ENCODE results near the gene FES.
"Not testable (repeated sequence)": the region's sequence is repeated elsewhere in the genome, so short reads cannot be mapped to it uniquely, and the experiment has no call there.

The FES gene

DNA sequence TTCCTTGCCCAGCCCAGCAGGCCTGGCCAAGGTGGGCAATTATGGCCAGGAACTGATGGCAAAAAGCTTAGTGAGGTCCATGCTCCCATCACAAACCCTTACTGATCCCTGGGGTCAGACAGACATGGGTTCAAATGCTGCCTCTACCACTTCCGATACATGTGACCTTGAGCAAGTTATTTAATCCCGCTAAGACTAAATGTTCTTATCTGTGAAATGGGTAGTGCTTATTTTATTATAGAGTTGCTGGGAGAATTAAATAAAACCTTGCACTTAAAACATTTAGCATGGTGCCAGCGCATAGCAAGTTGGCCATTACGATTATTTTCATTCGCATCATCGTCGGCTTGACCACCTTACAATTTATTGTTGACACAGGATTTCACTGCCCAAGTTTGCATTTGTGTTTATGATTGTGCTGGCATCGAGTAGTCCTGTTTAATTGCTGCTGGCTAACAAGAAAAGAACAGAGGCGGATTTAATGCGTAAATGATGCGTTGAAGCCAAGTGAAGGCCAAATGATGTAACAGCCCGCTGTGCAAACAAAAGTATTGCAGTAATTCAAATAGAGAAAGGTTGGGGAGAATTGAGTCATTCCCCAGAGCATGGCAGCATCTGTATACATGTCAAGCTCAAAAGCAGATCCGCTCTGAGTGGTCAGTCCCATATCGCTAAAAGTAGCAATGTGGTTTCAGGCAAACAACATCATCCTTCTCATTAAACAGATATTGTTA is 23.2 kb upstream of the FES start:
- DNase-seq (ENCODE audit: low read depth in 2 of 2), result no peak

DNA sequence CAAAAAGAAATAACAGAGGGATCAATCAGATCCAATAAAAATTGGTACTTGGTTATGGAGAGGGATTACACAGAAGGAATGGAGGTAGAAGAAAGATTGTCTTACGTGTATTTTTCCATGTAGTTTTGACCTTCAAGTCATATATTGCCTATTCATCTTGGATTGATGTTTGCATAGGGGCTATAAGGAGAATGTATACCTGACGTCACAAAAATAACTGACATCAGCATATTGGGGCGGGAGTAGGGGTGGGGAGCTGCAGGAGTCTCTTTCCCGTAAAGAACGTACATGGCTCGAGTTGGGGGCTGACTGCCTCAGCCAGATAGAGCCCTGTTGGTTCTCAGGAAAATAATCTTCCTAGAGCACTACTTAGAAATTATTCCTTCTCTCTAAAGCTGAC is 21.8 kb upstream of the FES start:
- DNase-seq (ENCODE audit: low read depth in 2 of 2), result no peak

DNA sequence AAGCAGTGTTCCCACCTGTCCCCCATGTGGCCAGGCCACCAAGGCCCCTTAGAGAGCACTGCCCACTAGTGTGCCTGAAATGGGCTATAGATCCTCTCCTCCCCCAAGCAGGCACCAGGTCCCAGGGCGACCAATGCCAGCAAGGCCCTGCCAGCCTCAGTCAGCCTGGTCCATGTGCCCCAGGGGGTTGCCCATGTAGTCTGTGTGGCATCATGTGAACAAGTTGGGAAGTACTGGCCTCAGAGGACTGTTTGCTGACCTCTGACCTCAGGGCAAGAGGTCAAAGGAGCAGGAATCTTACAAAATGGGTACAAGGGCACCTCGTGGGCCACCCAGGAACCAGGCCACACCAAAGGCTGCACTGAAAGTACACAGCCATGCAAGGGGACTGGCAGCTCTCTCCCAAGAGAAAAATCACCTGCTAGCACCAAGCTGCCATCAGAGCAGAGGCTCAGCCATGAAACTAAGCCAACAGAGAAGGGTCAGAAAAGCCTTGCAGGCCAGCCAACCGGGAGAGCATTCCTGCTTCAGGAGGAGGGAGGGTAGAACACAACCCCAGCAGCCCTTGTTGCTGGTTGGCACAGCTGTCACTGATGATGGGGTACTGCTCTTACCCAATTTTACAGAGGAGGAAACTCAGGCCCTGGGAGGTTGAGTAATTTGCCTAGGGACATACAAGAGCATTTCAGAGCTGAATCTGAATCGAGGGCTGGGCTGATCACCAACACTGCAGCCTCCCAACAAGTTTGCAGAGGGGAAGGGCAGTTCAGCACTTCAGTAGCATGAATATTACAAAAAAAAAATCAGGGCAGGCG is 21.1 kb upstream of the FES start:
- DNase-seq (ENCODE audit: low read depth in 2 of 2), result no peak

DNA sequence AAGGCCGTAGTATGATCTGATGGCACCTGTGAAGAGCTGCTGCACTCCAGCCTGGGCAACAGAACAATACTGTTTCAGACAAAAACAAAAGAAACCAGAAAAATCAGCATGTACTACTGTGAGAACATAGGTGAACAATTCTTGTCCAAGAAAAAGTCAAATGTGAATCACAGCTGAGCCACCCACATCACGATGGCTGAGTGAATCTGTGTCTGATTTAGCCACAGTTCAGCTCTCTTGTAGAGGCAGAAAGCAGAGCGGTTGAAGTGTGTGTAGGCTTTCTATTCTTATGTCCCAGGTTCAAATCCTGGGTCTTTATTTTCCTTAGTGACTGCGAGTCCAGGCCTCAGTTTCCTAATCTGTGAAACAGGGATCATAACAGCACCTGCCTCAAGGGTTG is 20.3 kb upstream of the FES start:
- DNase-seq (ENCODE audit: low read depth in 2 of 2), result no peak

DNA sequence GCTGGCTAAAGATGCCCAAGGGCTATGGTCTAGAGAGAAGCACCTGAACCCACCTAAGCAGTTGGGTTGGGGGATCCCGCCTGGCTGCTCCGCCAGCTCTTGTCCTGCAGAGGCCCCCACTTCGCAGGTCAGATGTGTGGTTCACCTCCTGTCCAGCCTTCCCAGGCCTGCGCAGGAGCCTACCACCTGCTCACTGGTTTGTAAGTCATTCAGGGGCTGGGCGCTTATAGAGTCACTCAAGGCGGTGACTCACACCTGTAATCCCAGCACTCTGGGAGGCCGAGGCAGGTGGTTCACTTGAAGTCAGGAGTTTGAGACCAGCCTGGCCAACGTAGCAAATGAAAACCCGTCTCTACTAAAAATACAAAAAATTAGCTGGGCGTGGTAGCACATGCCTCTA is 19.8 kb upstream of the FES start:
- DNase-seq (ENCODE audit: low read depth in 2 of 2), result no peak

DNA sequence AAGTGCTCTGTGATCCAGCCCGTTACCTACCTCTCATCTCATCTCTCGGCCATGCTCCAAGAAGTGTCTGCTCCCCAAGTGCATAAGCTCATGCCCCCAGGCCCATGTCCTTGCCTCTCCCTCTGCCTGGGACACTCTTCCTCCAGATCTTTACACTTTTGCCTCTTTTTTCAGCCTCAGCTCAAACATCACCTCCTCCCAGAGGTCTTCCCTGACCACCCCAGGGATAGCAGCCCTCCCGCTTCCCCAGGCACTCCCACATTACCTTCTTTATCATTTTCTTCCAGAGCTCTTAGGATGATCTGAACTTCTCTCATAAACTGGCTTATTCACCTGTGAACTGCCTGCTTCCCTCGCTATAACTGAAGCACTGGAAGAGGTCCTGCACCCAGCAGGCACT is 18.6 kb upstream of the FES start:
- DNase-seq (ENCODE audit: low read depth in 2 of 2), result no peak

DNA sequence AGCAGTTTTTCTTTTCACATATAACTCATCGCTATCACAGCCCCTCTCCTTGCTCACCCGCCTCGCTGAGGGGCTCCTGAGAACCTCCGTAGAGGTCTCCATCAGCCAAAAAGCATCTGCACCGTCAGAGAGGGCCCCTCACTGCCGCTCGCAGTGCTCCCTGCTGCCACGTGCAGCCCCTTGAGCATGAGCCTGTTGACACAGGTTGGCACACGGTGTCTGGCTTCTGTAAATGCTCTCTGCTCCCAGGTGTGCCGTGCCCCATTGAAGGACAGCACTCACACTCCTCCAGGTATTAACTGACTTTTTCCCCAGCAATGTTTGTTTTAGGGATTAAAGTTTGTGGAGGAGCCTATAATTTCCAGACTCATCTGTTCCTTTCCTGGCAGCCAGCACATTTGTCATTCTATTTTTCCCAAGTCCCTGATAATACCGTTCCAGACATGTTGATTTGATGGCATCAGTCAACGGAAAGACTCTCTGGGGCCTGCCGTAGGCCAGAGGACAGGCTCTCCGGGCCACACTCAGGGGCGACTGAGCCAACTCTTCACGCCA is 18.1 kb upstream of the FES start:
- DNase-seq (ENCODE audit: low read depth in 2 of 2), result no peak

DNA sequence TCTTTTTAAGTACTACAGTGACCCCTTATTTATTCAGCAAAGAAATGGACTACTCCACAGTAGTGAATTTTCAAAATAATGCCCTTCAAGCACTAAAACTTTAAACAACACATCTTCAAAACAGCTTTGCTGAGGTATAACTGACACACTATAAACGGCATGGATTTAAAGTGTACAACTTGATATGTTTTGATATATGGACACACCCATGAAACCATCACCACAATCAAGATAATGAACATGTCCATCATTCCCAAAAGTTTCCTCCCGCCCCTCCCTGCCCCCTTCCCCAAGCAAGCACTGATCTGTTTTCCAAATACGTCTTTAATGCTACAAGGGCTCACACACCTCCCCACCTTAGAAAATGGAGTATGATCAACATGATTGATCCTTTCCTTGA is 17.5 kb upstream of the FES start:
- DNase-seq (ENCODE audit: low read depth in 2 of 2), result no peak

DNA sequence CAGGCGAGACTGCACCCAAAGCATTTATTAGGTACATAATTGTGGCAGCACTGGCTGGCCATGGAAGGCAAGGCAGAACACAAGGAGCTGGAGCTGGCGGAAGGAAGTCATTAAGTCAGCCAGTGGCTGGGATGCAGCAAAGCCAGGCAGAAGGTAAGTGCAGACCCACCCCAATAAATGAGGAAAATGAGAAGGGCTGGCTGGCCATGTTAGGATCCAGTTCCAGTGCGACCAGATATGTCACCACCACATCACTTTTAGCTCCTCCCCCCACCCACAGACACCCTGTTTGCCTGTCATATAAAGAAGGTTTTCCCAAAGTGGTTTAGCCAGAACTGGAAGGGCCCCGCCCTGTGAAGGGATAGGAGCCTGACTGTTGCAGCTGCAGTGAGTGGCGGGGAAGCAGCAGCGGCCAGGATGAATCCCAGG is 16.0 kb upstream of the FES start, which contains the start of gene FURIN:
Gene FURIN, plus strand, starts transcription at position 328 of the 429 bp plus-strand sequence. CDS start 7,153 bp downstream, outside the sequence.
- DNase-seq (ENCODE audit: low read depth in 2 of 2), result no peak

DNA sequence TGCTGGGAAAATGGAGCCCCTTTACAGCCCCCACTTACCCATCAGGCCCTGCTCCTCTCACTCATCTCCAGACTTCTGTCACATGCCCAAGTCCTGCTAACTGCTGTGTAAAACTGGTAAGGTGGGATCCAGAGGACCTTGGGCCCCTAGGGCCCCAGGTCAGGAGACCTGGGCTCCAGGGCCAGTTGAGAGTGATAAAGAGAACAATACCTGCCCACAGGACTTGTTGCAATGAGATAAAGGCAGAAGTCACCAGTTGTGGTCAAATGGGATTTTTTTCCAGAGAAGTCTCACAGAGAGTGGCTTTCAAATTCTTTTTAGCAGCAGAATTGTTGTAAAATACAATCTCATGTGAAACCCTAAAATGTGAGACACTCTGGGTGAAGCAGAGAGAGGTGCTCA is 15.2 kb upstream of the FES start:
- DNase-seq (ENCODE audit: low read depth in 2 of 2), result no peak

DNA sequence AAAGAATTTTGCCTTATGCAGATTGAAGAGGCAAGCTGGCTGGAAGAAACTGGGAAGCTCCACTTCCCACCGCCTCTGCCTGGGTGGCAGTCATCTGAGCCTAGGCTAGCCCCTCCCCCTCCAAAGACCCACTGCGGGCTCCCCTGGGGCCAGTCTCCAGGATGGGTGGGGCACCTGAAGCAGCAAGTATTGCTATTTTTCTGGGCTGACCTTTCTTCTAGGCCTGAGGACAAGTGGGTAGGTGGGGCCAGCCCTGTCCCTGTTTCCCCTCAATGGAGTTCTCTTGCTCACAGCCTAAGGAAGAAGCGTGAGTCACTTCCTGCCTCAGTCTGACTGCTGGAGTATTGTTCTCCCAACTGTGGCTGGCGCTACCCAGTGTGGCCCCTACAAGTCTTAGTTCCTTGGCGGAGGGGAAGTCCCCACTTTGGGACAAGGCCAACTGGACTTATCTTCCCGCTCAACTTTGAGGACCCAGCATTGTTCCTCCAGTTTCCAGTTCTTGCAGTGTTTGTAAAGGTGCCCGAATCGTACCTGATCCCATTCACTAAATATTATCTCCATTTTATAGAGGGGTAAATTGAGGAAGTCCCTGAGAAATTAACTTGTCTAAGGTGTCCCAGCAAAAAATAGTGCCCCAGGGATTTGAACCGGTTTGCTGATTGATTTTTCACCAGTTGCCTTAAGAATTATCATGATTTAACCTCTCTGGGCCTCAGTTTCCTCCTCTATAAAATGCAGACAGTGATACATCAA is 14.5 kb upstream of the FES start:
- no peak for DNase-seq (ENCODE audit: low read depth in 2 of 2)

DNA sequence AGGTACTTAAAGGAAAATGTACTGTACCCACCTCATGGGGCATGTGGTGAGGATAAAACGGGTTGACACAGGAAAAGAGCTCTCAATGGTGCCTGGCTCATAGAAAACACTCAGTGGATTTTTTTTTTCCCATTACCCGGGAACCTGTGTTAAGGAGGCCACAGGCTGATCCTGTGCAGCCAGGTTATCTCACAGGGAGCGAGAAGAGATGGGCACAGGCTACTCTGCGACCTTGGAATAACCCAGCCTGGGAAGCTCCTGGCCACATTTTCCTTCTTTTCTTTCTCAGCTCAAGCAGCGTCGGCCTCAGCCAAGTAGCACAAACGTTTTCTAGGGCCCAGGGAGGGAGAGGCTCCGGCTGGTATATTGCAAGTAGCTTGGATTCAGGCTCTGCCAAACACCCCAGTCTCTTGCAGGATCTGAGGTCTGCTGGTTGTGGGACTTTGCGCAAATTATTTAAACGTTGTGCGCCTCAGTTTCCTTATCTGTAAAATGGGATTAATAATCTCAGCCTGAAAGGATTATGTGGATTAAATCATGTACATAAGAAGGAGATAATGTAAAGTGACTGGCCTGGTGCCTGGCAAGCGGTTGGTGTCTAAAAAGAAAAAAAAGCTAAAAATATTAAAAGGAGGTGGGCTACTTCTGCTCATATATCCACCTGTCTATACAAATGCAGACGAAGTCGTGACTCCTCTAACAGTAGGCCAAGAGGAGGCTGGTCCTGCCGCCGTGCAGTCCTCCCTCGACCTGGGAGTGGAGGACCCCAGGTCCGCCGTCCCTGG is 13.8 kb upstream of the FES start:
- no peak for DNase-seq (ENCODE audit: low read depth in 2 of 2)

DNA sequence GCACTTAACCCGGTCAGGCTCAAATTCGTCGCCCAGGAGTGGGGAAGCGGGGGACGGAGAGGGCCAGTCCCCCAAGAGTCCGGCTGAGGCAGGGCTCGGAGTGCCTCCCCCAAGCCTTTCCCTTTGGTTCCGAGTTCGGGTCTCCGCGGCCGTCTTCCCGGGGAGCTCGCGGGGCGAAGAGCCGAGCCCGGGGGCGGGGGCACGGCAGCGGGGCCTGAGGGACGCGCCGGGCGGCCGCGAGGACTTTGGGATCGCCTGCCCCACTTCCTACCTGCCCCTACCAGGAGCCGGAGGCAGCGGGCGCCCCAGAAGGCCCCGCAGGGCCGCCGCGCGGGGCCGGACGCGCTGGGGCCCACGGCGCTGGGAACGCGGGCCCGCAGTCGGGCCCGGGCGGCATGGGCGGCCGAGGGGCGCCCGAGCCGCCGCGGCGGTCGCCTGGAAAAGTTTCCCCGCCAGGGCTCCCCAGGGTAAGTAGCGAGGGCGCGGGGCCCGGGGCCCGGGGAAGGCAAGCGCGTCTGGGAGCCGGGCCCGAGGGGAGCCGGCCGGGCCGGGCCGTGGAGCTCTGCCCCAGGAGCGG is 13.1 kb upstream of the FES start:
- no peak for DNase-seq (ENCODE audit: low read depth in 2 of 2)

DNA sequence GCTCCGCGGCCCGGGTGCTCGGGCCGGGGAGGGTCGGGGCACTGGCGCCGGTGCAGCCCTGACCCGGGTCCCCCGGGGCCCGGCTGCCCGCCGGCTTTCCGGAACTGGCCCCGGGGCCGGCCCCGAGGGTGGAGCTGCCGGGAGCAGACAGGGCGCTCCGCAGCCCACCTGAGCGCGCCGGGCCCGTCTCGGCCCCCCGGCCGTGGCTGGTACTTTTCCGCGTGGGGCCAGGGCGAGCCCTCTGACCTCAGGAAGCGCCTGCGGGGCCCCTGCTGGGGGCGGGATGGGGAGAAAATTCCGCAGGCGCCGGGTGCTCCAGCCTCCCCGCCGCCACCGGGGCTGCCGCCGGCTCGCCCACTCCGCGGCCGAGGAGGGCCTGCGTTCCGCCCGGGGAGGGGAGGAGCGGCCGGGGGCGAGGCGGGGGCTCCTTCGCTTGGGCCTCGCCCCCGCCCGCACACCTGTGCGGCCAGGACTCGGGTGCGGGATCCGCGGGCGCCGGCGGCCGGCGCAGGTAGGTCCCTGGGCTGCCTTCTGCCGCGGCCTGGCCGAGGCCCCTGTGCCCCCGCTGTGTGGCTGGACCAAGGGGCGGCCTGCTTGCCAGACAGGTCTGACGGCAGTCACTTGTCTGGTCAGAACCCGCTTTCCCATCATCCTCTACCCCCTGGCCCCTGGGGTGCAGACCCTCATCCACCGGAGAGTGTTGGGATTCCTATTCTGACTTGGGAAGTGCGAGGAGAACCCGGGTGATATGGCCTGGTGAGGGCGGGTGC is 12.4 kb upstream of the FES start:
- DNase-seq (ENCODE audit: low read depth in 2 of 2), result no peak

DNA sequence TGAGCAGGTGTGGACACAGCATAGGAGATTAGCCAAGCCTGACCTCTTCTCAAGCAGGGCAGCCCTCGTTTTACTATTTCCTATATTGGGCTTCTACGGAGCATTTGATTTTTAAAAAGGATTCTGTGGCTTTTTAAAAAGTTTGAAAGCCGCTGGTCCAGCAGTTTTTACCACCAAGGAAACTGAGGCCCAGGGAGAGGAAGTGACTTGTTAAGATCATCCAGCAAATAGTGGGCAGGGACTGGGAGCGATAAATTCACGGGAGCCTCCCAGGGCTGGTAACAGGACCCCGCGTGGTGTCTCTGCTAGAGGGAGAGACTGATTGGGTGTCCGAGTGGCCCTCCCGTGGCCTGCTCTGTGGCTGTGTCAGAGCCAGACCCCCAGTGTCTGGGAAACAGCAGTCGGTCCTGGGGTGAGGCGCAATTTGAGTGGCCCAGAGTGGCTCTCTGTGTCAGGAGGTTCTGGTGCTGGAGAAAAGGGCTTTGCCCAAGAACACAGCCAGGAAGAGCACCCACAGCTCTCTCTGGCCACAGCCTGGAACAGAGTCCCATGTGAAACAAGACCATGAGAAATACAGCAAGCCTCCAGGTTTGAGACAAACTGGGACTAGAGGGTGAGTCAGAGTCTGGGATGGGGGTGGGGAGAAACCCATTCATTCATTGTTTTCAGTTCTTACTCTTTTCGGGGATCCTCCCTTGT is 11.7 kb upstream of the FES start:
- DNase-seq (ENCODE audit: low read depth in 2 of 2), result no peak

DNA sequence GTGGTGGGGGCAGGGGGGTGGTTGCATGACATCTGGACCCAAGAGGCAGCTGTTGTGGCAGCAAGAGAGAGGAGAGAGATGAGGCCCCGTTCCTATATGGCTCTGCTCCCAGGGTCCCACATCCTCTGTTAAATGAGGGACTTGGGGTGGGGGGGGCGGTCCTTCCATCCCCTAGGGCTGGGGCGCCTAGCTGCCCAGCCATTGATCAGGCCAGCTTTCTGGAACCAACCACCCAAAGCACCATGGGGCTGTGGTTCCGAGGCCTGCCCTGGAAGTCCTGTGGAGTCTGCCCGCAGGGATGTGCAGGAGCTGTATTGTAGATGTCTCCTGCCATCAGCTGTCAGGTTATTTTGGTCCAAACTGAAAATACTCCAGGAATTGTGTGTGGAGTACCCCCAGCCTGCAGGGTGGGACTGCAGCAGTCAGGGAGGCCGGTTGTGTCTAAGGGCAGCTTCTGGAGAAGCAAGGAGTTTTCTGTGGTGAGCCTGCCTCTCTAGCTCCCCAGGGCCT is 10.8 kb upstream of the FES start:
- DNase-seq (ENCODE audit: low read depth in 2 of 2), result no peak

DNA sequence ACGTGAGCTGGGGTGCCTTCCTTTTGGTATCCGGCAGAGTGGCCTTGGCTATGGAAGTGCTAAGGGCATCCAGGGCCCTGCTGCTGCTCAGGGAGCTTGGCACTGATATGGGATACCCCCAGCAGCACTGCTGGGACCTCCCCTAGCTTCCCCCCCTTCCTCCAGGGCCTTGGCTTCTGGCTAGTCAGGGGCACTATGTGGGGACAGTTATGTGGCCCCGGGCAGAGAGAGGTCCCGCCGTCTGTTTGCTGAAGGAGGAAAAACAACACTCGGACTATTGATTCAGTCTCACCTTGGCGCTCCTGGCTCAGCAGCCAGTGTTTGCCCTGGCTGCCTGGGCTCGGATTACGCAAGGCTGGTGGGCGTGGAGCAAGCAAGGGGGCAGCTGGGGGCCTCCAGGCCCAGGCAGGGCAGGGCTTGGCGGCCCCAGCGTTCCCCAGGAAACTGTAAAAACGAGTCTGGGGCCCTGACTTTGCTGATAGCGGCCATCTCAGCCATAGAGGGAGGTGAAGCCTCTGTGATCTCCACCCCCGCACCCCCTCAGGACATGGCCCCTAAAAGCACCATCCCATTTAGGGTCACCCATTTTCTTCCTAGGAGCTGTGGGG is 10.2 kb upstream of the FES start:
- DNase-seq (ENCODE audit: low read depth in 2 of 2), result no peak

DNA sequence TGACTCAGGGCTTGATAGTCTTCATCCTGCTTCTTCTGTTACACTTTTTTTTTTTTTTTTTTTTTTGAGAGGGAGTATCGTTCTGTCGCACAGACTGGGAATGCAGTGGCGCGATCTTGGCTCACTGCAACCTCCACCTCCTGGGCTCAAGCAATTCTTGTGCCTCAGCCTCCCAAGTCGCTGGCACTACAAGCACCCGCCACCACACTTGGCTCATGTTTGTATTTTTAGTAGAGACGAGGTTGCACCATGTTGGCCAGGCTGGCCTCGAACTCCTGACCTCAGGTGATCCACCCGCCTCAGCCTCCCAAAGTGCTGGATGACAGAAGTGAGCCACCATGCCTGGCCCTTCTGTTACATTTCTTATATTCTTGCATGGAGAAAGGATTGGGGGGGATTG is 9.3 kb upstream of the FES start:
- DNase-seq (ENCODE audit: low read depth in 2 of 2), result not testable (repeated sequence)

DNA sequence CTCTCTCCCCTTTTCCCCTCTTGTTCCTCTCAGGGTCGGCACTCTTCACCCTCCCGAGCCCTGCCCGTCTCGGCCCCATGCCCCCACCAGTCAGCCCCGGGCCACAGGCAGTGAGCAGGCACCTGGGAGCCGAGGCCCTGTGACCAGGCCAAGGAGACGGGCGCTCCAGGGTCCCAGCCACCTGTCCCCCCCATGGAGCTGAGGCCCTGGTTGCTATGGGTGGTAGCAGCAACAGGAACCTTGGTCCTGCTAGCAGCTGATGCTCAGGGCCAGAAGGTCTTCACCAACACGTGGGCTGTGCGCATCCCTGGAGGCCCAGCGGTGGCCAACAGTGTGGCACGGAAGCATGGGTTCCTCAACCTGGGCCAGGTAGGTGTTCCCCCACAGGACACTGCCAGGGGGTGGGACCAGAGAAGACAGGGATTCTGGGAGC is 8.7 kb upstream of the FES start:
- no peak for DNase-seq (ENCODE audit: low read depth in 2 of 2)

Data from stimulated activated CD4-positive, alpha-beta T cell treated with anti-CD3 and anti-CD28 coated beads, Interleukin-1b, Interleukin-23, amount 100 ng/mL, for 1 hour (primary cell).